Measurements from ENCODE around the gene VTI1A. TPM values are rescaled to one million over a fixed set of nuclear protein-coding genes. Genes with fewer than 3 reads are reported as not detected.

VTI1A gene
- total RNA-seq, 1 donor from 2014 or later = 22.7 TPM

- H3K27ac Mint-ChIP-seq (ENCODE audit: unreplicated experiment) = no peak overlapping the region
- H3K27me3 Mint-ChIP-seq (ENCODE audit: low read depth) = no peaks in the 10 kb centered on the region
- no peak overlapping the region for H3K4me3 Mint-ChIP-seq (ENCODE audit: unreplicated experiment)
- DNase-seq (ENCODE audit: low spot score) = no peak
- TF ChIP-seq CTCF (IDR thresholded peaks at IDR 0.05) = no peak
- H3K4me1 Mint-ChIP-seq (ENCODE audit: low read depth) = peaks cover 9% of the 10 kb centered on the region
- peaks cover under 1% of the 10 kb centered on the region for H3K9me3 Mint-ChIP-seq (ENCODE audit: low read depth)
- peaks cover 4% of the 10 kb centered on the region for H3K36me3 Mint-ChIP-seq (ENCODE audit: low read depth)
Observed at GRCh38 chr10:112765717-112766235, 318.8 kb downstream of the VTI1A start.

- H3K27ac Mint-ChIP-seq (ENCODE audit: unreplicated experiment) = no peak overlapping the region
- no peak for TF ChIP-seq CTCF (IDR thresholded peaks at IDR 0.05)
- no peak overlapping the region for H3K4me3 Mint-ChIP-seq (ENCODE audit: unreplicated experiment)
- DNase-seq (ENCODE audit: low spot score) = no peak
- H3K36me3 Mint-ChIP-seq (ENCODE audit: low read depth) = peaks cover 7% of the 10 kb centered on the region
- peaks cover 9% of the 10 kb centered on the region for H3K4me1 Mint-ChIP-seq (ENCODE audit: low read depth)
- H3K9me3 Mint-ChIP-seq (ENCODE audit: low read depth) = peaks cover 4% of the 10 kb centered on the region
- no peaks in the 10 kb centered on the region for H3K27me3 Mint-ChIP-seq (ENCODE audit: low read depth)
Observed at GRCh38 chr10:112766636-112767035, 319.6 kb downstream of the VTI1A start.

- no peak for DNase-seq (ENCODE audit: low spot score)
Observed at GRCh38 chr10:112767156-112767555, 320.1 kb downstream of the VTI1A start.

GRCh38 chr10:112768121-112768520 lies 321.1 kb downstream of the VTI1A start:
- Mint-ChIP-seq H3K9me3 (ENCODE audit: low read depth) (peaks cover 9% of the 10 kb centered on the region), H3K27ac (ENCODE audit: unreplicated experiment) (no peak overlapping the region), H3K27me3 (ENCODE audit: low read depth) (no peaks in the 10 kb centered on the region), H3K36me3 (ENCODE audit: low read depth) (peaks cover 10% of the 10 kb centered on the region), H3K4me3 (ENCODE audit: unreplicated experiment) (no peak overlapping the region), H3K4me1 (ENCODE audit: low read depth) (peaks cover 9% of the 10 kb centered on the region)
- DNase-seq (ENCODE audit: low spot score) = no peak
- no peak for TF ChIP-seq CTCF (IDR thresholded peaks at IDR 0.05)

More at GRCh38 chr10:112767156-112767555, 320.1 kb downstream of the VTI1A start:
- no peak for TF ChIP-seq CTCF (IDR thresholded peaks at IDR 0.05)
- Mint-ChIP-seq H3K27ac (ENCODE audit: unreplicated experiment) (no peak overlapping the region), H3K27me3 (ENCODE audit: low read depth) (no peaks in the 10 kb centered on the region), H3K4me3 (ENCODE audit: unreplicated experiment) (no peak overlapping the region), H3K36me3 (ENCODE audit: low read depth) (peaks cover 10% of the 10 kb centered on the region), H3K4me1 (ENCODE audit: low read depth) (peaks cover 9% of the 10 kb centered on the region), H3K9me3 (ENCODE audit: low read depth) (peaks cover 8% of the 10 kb centered on the region)

- H3K36me3 Mint-ChIP-seq (ENCODE audit: low read depth) = peaks cover 10% of the 10 kb centered on the region
- H3K9me3 Mint-ChIP-seq (ENCODE audit: low read depth) = peaks cover 9% of the 10 kb centered on the region
- H3K4me1 Mint-ChIP-seq (ENCODE audit: low read depth) = peaks cover 3% of the 10 kb centered on the region
- H3K27ac Mint-ChIP-seq (ENCODE audit: unreplicated experiment) = no peak overlapping the region
- DNase-seq (ENCODE audit: low spot score) = no peak
- no peak for TF ChIP-seq CTCF (IDR thresholded peaks at IDR 0.05)
- no peak overlapping the region for H3K4me3 Mint-ChIP-seq (ENCODE audit: unreplicated experiment)
- H3K27me3 Mint-ChIP-seq (ENCODE audit: low read depth) = no peaks in the 10 kb centered on the region
Observed at GRCh38 chr10:112769081-112769480, 322.1 kb downstream of the VTI1A start.
